ENCODE measurements around the gene ZBTB2. TPM values are rescaled to one million over a fixed set of nuclear protein-coding genes. Genes with fewer than 3 reads are reported as not detected.
A peak's percentile ranks its signal among the peaks of the same experiment; 100 is the strongest.

Gene ZBTB2
- 12.4 TPM for polyA plus RNA-seq (2013, experiment 1 of 2; ENCODE audit: insufficient read length)
- polyA plus RNA-seq (2013, experiment 2 of 2; ENCODE audit: insufficient read length) = 5.6 TPM

- DNase-seq = peak; percentile 73
Measured at GRCh38 chr6:151391471-151392413, at the start of gene ZBTB2. ZBTB2 (minus strand) TSS chr6:151391559; CDS start chr6:151373637, 17,922 bp downstream.

GRCh38 chr6:151440930-151441329 is 49.6 kb upstream of the ZBTB2 start:
- DNase-seq = peak; percentile 42

GRCh38 chr6:151440498-151440897 is 49.1 kb upstream of the ZBTB2 start:
- DNase-seq = no peak

GRCh38 chr6:151437401-151437800 is 46.0 kb upstream of the ZBTB2 start:
- DNase-seq = peak; percentile 45

- peak; percentile 91 for DNase-seq
Measured at GRCh38 chr6:151436802-151437201, 45.4 kb upstream of the ZBTB2 start.

GRCh38 chr6:151436300-151436699 is 44.9 kb upstream of the ZBTB2 start:
- no peak for DNase-seq

GRCh38 chr6:151434369-151434768 is 43.0 kb upstream of the ZBTB2 start:
- no peak for DNase-seq

GRCh38 chr6:151432651-151433050 is 41.3 kb upstream of the ZBTB2 start:
- no peak for DNase-seq

GRCh38 chr6:151431337-151431736 is 40.0 kb upstream of the ZBTB2 start:
- DNase-seq = no peak

GRCh38 chr6:151430886-151431285 is 39.5 kb upstream of the ZBTB2 start:
- no peak for DNase-seq

GRCh38 chr6:151428093-151428735 is 36.9 kb upstream of the ZBTB2 start:
- no peak for DNase-seq

- DNase-seq = no peak
Measured at GRCh38 chr6:151425561-151425960, 34.2 kb upstream of the ZBTB2 start.

GRCh38 chr6:151422981-151423380 is 31.6 kb upstream of the ZBTB2 start:
- peak; percentile 16 for DNase-seq

GRCh38 chr6:151417477-151417876 is 26.1 kb upstream of the ZBTB2 start:
- DNase-seq = no peak

GRCh38 chr6:151414641-151415260 is 23.4 kb upstream of the ZBTB2 start:
- no peak for DNase-seq

GRCh38 chr6:151413372-151414145 is 22.2 kb upstream of the ZBTB2 start:
- DNase-seq = no peak

GRCh38 chr6:151412909-151413308 is 21.6 kb upstream of the ZBTB2 start:
- DNase-seq = no peak

GRCh38 chr6:151409679-151410078 is 18.3 kb upstream of the ZBTB2 start:
- no peak for DNase-seq

- no peak for DNase-seq
Measured at GRCh38 chr6:151409260-151409659, 17.9 kb upstream of the ZBTB2 start.

GRCh38 chr6:151408858-151409257 is 17.5 kb upstream of the ZBTB2 start:
- DNase-seq = no peak

- DNase-seq = no peak
Measured at GRCh38 chr6:151403919-151404308, 12.6 kb upstream of the ZBTB2 start.

GRCh38 chr6:151402228-151402627 is 10.9 kb upstream of the ZBTB2 start:
- no peak for DNase-seq
